ENCODE data around the gene SLC25A42.
"Not testable (repeated sequence)": the region's sequence is repeated elsewhere in the genome, so short reads cannot be mapped to it uniquely, and the experiment has no call there.

SLC25A42 gene

GRCh38 chr19:19148504-19148903 is 84.7 kb downstream of the SLC25A42 start:
- not testable (repeated sequence) for H3K27ac ChIP-seq, H3K4me3 ChIP-seq

- no peak overlapping the region for H3K27ac ChIP-seq
- no peak overlapping the region for H3K4me3 ChIP-seq
Observed at GRCh38 chr19:19149435-19149834, 85.6 kb downstream of the SLC25A42 start.

GRCh38 chr19:19151418-19151817 is 87.6 kb downstream of the SLC25A42 start:
- Histone ChIP-seq H3K27ac (no peak overlapping the region), H3K4me3 (no peak overlapping the region)

GRCh38 chr19:19152668-19153384 is 89.0 kb downstream of the SLC25A42 start:
- Histone ChIP-seq H3K4me3 (no peak overlapping the region), H3K27ac (no peak overlapping the region)

GRCh38 chr19:19154768-19155494 is 91.1 kb downstream of the SLC25A42 start:
- Histone ChIP-seq H3K4me3 (no peak overlapping the region), H3K27ac (no peak overlapping the region)

GRCh38 chr19:19155495-19156219 is 91.9 kb downstream of the SLC25A42 start:
- no peak overlapping the region for H3K27ac ChIP-seq
- no peak overlapping the region for H3K4me3 ChIP-seq

GRCh38 chr19:19157808-19158207 is 94.0 kb downstream of the SLC25A42 start:
- Histone ChIP-seq H3K4me3 (no peak overlapping the region), H3K27ac (no peak overlapping the region)

GRCh38 chr19:19159534-19159933 is 95.7 kb downstream of the SLC25A42 start:
- Histone ChIP-seq H3K4me3 (no peak overlapping the region), H3K27ac (no peak overlapping the region)

GRCh38 chr19:19160461-19161035 is 96.8 kb downstream of the SLC25A42 start:
- H3K27ac ChIP-seq = no peak overlapping the region
- H3K4me3 ChIP-seq = no peak overlapping the region

- H3K27ac ChIP-seq = no peak overlapping the region
- H3K4me3 ChIP-seq = no peak overlapping the region
Observed at GRCh38 chr19:19162495-19162894, 98.7 kb downstream of the SLC25A42 start.
